AG09319 (cell line): ENCODE measurements around the gene FRMPD1.
"Not testable (repeated sequence)": the region's sequence is repeated elsewhere in the genome, so short reads cannot be mapped to it uniquely, and the experiment has no call there.

ENCODE experiments used
- DNase-seq: peaks from one replicate; pipeline ENCODE4 v3.0.0-alpha.2; 2010; ENCODE audit warnings: low read depth; ENCODE audit errors: extremely low read depth
- TF ChIP-seq, protein P1 (sequence below): IDR thresholded peaks from 2 replicates; pipeline ENCODE4 v1.5.1; 2011; ENCODE audit warnings: low read depth, mild to moderate bottlenecking, inconsistent platforms, low read length, moderate library complexity

The FRMPD1 gene

DNA sequence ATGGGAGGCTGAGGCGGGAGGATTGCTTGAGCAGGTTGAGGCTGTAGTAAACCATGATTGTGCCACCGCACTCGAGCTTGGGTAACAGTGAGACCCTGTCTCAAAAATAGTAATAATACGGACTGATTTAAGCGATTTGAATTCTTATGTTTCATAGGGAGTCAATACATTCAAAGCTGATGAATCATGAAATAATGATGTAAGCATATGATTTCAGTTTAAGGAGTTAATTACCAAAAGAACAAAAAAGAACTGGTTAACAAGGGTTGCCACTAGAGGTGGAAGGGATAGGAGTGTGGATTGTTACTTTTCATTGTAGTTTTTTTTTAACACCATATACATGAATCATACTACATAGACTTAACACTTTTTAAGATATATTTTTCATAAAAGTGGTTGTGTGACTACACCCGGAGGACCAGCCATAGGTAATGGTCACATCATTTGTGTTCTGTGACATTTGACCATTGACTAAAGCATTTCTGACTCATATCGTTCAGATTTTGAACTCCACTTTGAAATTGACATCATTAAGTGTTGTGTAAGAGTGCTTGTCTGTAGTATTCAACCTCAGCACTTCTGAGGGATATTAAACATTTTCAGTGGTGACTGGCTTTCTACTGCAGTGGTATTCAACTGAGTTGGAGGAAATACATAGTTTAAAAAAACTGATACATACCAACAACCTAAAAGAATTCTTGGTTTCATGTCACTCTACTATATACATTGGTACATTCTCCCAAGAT, 109.8 kb downstream of the FRMPD1 start:
- TF ChIP-seq, protein P1, sequence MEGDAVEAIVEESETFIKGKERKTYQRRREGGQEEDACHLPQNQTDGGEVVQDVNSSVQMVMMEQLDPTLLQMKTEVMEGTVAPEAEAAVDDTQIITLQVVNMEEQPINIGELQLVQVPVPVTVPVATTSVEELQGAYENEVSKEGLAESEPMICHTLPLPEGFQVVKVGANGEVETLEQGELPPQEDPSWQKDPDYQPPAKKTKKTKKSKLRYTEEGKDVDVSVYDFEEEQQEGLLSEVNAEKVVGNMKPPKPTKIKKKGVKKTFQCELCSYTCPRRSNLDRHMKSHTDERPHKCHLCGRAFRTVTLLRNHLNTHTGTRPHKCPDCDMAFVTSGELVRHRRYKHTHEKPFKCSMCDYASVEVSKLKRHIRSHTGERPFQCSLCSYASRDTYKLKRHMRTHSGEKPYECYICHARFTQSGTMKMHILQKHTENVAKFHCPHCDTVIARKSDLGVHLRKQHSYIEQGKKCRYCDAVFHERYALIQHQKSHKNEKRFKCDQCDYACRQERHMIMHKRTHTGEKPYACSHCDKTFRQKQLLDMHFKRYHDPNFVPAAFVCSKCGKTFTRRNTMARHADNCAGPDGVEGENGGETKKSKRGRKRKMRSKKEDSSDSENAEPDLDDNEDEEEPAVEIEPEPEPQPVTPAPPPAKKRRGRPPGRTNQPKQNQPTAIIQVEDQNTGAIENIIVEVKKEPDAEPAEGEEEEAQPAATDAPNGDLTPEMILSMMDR, result no peak
- DNase-seq, result no peak

DNA sequence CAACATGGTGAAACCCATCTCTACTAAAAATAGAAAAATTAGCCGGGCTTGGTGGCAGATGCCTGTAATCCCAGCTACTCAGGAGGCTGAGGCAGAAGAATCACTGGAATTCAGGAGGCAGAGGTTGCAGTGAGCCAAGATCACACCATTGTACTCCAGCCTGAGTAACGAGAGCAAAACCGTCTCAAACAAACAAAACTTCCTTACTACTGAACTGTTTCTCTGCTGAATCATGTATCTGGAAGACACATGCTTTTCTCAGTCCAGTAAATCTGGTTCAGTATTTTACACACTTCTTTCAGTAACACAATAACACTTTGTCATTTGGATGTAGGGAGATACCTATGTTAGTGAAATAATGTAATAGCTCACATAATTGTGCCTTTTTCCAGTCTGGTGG, 110.8 kb downstream of the FRMPD1 start:
- no peak for DNase-seq

DNA sequence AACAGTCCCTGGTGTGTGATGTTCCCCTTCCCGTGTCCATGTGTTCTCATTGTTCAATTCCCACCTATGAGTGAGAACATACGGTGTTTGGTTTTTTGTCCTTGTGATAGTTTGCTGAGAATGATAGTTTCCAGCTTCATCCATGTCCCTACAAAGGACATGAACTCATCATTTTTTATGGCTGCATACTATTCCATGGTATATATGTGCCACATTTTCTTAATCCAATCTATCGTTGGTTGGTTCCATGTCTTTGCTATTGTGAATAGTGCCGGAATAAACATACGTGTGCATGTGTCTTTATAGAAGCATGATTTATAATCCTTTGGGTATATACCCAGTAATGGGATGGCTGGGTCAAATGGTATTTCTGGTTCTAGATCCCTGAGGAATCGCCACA, 114.5 kb downstream of the FRMPD1 start:
- not testable (repeated sequence) for DNase-seq

More for the DNA sequence above, 110.8 kb downstream of the FRMPD1 start:
- TF ChIP-seq, protein P1, result no peak

DNA sequence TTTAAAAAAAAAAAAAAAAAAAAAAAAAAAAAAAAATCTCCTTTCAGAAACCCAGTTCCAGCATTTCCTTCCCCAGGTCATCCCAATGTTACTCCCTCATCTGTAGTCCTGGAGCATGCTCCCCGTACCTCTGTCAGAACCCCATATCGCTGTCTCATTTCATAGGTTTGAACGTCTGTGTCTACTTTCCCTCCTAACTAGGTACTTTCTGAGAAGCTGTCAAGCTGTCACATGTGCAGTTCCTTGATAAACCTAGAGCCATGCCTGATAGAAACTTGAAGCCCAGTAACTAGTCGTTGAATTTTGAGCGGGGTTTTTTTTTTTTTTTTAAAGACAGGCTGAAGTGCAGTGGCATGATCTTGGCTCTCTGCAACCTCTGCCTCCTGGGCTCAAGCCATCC, 118.6 kb downstream of the FRMPD1 start:
- TF ChIP-seq, protein P1, result no peak
- no peak for DNase-seq

- DNase-seq, result no peak
- TF ChIP-seq, protein P1, result no peak
Observed at GRCh38 chr9:37769995-37770394, 119.2 kb downstream of the FRMPD1 start.

DNA sequence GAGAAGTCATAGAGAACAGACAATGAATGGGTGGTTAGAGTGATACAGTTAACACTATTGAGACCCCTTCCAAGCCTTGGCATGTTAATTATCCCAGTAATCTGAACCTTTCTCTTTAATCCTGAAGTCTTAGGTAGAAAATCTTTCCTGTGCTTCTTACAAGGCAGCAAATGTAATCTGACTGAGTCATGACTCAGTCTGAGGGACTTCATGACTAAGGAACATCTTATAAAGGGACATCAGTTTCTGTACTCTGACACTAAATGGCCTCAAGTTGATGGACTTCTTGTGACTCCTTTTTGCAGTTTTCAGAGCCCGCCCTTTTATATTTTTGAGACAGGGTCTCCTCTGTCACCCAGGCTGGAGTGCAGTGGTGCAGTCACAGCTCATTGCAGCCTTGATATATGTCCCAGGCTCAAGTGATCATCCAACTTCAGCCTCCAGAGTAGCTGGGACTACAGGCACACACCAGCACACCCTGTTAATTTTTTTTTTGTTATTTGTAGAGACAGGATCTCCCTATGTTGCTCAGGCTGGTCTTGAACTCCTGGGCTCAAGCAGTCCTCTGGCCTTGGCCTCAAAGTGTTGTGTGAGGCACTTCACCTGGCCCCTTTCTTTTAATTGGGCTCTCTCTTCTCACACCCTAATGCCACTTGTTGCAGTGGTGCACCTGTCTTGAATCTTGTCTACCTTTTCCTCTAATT, 124.6 kb downstream of the FRMPD1 start:
- TF ChIP-seq, protein P1, result no peak
- DNase-seq, result no peak

DNA sequence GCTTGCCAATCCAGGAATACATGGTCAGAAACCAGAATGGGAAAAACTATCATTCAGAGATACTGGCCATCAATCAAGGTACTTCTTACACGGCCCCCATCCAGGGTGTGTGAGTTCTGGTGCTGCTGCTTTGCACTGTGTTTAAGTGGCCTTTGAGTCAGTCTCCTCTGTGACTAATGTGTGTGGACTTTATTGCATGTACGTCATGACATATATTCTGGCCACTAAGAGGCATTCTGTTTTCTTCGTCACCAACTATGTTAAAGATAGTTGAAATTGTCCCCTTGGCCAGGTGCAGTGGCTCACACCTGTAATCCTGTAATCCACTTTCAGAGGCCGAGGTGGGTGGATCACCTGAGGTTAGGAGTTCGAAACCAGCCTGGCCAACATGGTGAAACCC, 125.6 kb downstream of the FRMPD1 start:
- TF ChIP-seq, protein P1, result no peak
- DNase-seq, result no peak
